Fibroblast of peridontal ligament (primary cell): ENCODE measurements around the gene PCBP3.

Source experiments
- DNase-seq: peaks from one replicate; pipeline ENCODE4 v3.0.0-alpha.2; 2010; ENCODE audit errors: extremely low read depth

PCBP3 gene

DNA sequence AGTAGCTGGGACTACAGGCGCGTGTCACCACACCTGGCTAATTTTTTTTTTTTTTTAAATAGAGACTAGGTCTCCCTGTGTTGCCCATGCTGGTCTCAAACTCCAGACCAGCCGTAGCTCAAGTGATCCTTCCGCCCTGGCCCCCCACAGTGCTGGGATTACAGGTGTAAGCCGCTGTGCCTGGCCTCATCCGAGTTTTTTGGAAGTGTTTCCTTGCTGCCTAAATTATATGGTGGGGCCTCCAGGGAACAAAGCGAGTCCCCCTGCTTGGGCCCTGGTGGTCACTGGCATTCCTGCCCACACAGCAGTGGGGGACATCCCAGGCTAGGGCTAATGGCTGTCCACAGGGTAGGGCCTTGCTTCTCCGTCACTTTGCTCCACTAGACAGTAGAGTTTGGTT is 143.8 kb downstream of the PCBP3 start:
- DNase-seq = no peak

DNA sequence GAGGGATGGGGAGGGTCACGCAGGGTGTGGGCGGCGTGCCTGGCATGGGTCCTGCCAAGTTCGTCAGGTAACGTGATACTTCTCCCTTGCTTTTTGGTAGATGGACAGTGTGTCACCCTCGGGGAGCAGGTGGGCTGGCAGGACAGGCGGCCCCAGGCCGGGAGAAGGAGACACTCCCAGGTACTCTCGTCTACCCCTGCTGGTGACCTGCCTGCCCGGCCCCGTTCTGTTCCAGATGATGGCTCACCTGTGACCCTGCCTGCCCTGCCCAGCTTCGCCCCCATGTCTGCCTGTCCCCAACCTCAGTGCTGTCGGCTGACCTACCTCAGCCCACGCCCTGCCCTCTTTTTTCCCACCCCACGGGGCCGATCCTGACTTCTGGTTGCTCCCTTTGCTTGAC is 144.7 kb downstream of the PCBP3 start:
- DNase-seq = no peak

DNA sequence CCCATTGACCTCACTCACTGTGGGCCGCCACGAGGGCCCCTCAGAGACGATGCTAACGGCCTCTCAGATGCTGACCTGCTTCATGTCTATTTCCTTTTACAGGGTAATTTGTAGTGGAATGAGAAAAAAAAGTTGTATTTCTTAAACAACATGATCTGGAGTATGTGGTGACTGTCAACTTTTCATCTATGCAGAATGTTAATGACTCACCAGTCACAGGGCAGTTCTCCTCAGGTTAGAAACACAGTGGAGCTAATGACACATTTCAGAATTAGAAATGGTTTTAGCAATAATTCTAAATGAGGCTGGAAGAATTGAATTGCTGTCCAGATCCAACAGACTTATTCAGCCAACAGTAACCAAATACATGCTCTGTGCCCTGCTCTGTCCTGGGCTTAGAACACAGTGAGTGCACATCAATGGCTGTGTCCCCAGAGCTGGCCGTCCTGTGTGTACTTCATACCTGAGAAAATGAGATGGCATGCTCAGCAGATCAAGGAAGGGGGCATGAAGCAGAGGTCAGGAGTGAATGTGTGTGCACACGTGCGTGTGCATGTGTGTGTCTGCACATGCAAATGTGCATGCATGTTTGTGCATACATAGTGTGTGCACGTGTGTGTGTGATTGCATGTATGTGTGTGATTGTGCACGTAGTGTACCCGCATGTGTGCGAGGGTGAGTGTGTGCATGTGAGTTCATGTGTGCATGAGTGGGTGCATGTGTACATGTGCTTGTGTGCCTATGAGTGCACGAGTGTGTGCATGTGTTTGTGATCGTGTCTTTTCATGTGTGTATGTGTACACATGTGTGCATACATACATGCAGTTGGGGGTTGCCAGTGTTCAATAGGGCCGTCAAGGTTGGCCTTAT is 145.3 kb downstream of the PCBP3 start:
- DNase-seq = no peak

DNA sequence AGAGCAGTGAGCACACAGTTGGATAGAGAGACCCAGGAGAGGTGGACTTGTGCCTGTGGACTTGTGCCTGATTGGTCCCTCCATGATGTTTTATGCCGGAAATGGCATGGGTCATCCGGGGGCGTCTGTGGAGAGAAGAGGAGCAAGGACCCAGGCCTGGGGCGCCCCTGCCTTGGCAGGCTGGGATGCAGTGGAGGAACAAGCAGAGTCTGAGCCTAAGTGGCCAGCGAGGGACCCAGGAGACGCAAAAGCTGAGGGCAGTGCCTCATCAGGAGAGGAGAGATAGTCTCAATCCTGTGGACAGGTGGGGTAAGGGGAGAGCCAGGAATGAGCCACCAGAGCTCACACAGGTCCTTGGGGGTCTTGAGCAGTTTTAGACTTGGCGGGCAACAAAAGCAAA is 146.9 kb downstream of the PCBP3 start:
- no peak for DNase-seq

DNA sequence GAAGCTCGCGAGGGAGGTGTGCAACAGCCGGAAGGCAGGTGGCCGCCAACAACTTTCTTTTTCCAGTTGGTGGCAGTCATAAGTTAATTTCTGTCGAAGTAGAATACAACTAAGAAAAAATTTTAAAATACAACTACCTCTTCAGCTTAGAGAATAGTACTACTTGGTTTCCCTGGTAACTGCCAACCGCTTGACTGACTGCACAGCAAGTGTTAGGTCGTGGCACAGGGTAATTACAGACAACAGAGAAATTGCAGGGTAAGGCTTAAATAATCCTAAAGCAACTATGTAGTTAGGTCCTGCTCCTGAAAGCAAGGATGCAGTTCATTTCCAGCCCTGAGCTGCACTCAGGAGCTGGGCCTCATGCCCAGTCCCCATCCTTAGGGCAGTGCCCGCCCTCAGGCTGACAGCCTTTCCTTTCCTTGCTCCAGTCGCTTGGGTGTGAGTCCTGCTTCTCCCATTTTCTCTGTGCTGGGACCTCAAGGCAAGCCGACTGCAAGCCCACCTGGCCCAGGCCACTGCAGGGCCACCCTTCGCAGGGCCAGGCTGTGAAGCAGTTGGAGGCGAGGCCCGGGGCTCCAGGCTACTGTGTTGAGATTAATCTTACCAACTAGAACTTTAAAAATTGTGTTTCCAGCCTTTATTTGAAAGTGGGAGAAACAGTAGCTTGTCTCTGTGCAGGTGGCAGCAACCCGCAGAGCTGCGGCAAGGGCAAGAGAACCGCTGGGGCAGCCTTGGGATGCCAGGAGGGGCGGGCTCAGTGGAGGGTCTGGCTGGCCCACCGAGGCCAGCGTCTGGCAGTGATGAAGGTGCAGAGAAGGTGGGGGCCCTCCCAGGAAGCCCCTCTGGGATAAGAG is 148.3 kb downstream of the PCBP3 start:
- DNase-seq = no peak

DNA sequence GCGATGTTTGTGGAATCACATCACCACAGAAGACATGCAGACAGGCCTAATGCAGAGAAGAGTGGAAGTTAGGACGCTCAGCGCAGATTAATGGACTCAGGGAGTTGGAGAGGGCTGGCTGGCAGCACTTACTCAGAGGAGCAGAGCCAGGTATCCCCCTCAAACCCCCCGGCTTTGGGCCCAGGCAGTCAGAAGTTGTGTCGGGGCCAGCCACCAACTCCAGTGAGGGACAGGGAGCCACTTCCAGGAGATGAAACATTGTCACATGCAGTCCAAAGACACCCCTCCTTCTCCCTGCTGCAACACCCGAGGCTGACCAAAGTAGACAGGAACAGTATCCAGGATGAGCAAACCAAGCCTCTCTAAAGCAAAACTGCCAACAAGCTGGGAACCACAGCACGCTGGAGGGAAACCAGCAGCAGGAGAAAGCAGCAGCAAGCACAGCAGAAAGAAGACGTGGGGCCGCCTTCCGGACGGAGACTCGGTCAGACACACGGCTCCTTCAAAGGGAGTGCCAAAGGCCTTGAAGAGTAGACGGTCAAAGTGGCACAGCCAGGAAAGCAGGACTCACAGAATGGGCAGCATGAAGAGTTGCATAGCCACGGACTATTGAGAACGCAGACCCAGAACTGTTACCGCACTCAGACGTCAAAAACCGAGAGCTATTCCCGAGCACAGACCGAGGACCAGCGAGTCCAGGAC is 149.3 kb downstream of the PCBP3 start:
- DNase-seq = no peak

DNA sequence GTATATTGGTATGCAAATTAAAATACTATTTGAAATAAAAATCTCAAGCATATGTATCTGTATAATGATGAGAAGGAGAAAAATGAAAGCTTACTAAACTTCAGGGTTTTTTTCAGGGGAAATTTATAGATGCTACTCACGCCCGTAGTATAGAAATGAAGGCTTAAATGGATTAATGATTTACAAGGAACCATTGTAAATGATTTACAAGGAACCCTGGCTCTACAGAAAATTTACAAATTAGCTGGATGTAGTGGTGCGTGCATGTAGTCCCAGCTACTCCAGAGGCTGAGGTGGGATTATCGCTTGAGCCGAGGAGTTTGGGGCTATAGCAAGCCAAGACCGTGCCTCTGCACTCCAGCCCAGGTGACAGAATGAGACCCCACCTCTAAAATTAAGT is 150.5 kb downstream of the PCBP3 start:
- DNase-seq = no peak

DNA sequence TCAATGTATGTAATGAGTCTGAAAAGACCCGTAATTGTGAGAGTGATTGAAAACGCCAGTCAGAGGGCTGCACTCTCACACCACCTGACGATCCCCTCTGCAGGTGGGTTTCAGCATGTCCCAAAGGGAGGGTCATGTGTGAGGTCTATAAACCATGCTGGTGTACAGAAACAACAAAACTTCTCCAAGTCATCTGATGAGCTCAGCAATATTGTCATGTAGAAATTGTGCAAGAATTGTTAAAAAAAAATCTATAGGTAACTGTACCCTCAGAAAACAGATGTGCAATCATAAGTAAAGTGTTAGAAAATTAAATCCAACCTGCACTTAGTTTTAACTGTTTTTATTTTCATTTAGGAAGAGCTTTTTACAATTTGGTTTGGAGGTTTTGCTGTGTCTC is 152.5 kb downstream of the PCBP3 start:
- DNase-seq = no peak

DNA sequence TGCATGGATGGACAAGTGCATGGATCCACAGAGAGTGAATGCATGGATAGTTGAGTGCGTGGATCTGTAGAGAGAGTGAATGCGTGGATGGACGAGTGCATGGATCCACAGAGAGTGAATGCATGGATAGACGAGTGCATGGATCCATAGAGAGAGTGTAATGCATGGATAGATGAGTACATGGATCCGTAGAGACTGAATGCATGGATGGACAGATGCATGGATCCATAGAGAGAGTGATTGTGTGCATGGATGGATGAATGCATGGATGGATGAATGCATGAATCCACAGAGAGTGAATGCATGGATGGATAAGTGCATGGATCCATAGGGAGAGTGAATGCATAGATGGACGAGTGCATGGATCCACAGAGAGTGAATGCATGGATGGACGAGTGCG is 153.8 kb downstream of the PCBP3 start:
- no peak for DNase-seq

DNA sequence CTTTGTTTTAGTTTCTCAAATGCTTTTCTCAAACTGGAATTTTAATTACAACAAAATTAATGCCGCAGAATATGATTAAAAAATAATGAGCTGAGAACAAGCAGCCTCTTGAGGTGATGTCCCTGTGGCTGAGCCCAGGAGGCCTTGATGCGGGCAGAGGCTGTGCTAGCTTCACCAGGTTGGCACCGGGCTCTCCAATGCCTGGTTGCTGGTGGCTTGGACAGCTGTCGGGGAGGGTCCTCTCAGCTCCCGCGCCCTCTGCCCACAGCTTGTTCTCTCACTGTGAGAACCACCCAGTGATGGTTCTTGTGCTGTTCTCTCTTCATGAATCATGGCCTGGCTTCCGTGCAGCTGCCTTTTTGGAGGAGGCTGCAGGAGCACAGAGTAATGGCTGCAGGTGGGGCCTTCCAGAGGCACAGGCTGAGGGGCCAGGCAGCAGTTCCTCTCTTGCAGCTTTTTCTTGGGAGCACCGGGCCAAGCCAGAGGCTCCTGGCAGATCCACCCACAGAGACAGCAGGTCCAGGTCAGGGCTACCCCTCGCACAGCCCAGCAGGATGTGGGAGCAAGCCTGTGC is 156.3 kb downstream of the PCBP3 start:
- DNase-seq = no peak

DNA sequence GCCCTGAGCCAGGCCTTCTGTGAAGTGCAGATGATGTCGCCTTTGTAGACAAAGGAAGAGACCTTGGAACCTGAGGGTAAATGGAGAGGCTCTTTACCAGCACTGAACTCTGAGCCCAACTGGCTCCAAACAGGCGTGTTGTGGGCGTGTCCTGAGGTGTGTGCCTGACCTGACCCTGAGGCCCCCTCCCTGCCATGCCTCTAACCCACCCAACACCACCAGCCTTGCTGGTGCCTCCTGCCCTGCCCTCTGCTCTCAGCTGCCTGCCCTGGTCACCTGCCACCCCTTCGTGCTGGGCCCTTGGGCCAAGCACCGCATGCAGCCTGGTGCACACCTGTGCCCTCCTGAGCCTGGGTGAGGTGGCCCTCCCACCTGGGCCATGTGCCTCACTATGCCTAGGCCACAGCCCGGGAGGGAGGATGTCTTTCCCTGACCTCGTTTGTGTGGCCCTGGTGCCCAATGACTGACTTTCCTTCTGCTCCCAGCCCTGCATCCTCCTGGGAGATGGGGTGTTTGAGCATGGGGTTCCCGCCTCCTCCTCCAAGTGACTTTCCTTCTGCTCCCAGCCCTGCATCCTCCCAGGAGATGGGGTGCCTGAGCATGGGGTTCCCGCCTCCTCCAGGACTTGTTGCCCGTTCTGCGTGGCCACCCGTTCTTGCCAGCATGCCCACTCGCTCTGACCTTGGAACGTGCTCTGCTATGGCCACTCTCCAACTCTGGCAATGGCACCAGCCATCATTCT is 157.0 kb downstream of the PCBP3 start:
- DNase-seq = no peak

DNA sequence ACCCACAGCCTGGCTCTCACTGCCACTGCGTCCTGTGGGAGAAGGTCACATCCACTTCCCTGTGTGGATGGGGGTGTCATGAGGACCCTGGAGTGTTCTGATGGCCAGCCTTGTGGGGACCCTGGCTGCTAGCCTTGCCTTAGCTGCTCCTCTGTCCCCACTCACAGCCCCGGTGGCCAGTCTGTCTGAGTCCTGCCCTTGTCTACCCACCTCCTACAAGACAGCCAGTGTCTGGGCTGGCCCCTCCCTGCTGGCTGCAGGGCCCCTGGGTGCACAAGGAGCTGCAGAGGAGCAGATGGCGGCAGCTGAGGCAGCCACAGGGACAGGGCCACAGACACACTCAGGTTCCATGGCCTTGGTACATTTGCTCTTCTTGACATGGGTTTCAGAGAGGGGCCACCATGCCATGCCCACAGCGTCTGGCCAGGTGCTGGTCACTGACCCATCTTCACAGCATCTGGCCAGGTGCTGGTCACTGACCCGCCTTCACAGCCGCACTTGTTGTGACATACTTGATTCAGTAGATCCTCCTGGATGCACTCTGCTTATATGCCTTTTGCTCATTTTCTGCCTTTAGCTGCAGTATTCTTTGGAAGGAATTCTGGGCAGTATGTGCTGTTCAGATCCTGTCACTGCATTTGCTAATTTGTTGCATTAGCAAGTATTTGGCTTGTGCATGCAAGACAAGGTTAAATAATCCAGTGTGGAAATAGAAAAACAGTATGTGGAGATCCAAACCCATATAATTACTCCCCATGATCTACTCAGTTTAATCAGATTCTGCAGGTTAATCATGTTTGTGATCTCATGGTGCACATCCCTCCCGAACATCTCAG is 157.8 kb downstream of the PCBP3 start:
- DNase-seq = no peak

DNA sequence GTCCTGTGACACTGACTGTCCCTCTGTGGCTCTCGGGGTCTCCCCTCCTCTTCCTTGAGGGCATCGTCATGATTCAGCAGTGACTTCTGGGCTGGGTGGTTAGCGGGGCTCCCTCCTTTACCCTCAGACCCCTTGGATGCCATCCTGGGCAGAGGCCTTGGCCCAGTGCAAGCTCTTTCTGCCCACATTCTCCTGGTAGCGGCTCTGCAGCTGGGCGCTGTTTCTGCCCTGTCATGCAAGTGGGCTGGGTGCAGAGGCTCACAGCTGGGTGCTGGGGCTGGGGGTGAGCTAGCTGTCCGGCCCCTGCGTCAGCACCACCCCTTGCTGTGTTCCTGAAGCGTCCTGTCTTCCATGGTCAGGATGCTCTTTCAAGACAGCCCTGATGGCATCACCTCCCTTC is 158.5 kb downstream of the PCBP3 start:
- no peak for DNase-seq

DNA sequence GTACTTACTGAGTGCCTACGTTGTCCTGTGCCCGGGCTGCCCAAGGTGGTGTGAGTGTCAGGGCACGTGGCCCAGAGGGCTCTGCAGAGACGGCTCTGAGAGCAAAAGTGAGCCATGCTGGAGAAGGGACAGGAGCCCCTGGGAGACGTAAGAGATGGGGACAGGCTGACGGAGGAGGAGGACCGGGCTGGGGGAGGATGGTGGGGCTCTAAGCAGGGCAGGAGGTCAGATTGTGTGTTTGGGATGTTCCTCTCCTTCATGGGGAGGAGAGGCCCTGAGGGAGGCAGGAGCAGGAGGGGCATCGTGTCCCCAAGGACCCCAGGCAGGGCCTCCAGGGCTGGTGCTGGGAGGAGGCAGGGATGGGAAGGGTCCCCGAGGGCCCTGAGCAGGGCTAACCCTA is 158.9 kb downstream of the PCBP3 start:
- DNase-seq = no peak

DNA sequence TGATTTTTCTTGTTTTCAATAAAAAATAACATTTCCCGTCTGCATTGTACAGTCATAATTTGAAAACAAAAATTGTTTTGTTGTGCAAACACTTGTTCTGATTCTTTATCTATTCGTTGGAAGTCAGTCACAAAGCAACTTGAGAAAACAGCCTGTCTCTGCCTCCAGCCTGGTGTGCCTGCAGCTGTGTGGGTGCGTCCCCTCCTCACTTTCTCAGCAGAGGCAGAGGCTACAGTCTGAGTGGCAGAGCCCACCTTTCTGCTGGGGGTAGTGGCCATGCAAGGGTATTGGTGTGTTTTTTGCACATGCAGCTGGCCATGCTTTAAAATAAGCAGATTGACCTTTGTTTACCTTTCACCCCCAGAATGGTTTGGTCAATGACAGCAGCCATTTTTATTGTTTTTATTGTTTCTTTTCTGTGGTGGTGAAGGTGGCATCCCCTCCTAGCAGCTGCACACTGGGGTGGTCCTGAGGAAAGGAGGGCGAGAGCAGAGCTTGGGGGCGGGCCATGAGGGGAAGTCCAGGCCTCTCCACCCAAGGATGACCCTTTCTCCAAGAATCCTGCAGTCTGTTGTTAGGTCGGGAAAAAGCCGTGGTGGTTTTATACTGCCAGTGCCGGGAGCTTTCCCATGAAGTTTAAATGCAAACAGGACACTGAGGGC is 159.6 kb downstream of the PCBP3 start:
- no peak for DNase-seq

DNA sequence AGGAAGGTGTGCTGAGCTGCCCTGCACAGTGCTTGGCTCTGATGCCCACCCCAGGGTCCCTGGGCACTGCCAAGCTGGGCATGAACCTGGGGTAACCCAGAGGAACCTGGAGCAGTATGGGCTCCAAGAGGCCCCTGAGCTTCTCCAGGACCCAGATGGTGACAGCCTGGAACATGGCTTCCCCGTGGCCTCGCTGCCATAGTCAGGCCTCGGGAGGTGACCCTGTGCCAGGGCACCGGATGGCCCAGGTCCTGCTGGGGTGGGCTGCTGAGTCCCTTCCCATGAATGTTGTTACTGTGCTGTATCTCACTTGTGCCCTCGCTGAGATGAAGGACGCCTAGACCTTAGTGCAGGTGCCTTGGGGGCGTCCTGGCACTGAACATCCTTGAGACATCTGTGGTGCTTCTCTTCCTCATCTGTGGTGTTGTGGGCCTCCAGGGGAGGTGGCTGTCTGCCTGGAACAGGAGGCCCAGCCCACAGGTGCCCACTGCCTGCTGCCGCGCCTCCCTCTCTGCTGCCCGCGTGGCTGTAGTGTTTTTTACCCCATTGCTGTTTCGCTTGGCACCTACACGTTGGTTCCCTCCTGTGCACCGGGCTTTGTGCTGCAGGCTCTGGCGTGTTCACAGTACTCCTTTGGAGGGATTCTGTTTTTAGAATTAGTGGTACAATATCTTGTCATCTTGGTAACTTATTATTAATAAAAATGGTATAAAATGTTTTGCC is 160.3 kb downstream of the PCBP3 start:
- no peak for DNase-seq

DNA sequence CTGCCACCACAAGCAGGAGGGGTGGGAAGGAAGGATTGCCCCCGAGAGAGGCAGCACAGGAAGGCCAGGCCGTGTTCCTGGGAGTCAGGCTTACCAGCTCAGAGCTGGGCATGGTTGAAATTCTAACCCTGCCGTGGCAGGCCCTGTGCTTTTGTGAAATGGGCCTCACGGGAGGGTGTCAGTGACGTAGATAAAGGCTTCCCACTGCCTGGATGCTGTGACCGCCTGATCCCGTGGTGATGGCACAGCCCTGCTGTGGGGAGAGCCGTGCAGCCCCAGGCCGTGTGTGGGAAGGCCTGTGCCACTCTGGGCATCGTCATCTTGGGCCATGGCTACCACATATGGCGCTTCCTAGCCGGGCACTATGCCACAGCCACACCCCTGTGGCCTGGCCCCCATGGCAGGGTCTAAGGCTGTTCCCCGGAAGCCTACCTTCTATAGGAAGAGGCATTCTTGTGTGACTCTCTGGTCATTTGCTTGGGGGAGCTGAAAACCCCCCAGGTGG is 161.3 kb downstream of the PCBP3 start:
- DNase-seq = no peak

DNA sequence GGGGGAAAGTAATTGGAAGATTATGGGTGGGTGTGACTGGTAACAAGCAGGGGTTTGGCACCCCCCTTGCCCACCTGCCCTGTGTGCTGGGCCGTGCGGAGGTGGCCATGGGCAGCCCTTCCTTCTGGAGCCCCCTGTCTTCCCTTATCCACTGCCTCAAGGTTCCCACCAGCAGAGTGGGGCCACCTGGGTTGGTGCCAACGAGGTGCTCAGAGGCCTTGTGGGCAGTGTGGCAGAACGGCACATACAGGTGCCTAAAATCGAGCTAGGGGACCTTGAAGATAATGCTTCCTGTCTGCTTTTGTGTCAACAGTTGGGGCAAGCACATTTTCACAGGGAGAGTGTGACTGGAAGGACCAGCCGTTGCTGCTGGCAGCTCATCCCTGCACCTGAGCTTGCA is 161.8 kb downstream of the PCBP3 start:
- no peak for DNase-seq

DNA sequence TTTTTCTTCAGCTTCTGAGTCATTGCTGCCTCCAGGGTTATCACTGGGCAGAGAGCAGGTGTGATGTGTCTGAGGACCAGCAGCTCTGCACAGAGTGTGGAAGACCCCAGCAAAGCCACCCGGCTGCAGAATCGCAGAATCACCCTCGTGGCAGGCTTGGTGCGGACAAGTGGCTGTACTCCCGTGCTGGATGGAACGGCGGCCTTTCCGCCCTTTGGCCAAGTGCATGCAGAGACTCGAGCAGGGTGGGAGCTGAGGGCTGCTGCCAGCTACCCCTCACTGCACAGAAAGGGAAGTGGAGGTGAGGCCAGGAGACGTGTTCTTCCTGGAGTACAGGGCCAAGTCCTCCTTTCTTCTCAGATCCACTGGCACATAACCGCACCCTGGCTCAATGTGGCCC is 162.5 kb downstream of the PCBP3 start:
- DNase-seq = no peak
